NCI-H748 (cell line): ENCODE data around the gene SRI.

ENCODE experiments used
- DNase-seq: peaks from one replicate; lab custom pipeline; 2025; ENCODE audit not compliant: unreplicated experiment; lab: John Stamatoyannopoulos, UW

The SRI gene

DNA sequence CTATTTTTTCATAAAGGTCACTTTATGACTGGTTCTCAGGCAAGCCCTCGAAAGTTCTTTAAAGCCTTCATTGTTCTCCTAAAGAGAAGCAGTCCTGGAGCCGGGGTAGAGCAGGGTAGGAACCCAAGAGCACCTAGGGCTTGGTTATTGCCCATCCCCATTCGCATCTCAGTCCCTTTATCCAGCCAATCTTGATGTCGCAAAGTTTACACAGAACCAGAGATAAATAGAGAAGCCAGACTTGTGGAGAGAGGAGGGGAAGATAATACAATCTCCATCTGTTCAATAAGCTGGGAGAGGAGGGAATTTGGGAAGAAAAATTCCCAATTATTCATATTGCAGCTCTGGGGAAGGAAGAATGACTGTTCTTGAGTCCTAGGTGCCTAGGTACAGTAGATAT lies 6.4 kb upstream of the SRI start:
- no peak for DNase-seq

DNA sequence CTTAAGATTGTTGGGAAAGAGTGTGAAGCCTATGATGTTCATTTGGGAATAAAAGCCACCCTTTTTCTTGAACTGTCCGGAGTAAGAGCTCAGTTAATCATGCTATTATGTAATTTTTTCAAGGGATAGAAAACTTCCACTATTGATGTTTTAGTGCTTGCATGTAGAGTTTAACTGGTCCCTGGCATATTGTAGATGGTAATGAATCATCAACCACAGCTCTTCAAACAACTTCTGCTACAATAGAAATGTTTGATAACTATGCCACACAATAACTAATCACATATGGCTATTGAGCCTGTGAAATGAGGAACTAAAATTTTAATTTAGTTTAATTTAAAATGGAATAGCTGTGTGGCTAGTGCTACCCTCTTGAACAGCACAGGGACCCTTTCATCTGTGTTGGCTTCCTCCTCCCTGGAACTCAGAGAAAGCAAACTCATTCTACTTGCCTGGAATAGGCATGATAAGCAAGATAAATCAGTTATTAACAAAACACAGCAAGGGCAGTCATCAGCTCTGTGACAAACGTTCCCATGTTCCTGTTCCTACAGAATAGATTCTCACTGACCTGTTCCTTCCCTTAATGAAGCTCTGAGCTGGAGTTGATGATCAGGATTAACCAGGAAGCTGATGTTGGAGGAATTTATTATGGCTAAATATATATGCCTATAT lies 4.9 kb upstream of the SRI start:
- DNase-seq: no peak

DNA sequence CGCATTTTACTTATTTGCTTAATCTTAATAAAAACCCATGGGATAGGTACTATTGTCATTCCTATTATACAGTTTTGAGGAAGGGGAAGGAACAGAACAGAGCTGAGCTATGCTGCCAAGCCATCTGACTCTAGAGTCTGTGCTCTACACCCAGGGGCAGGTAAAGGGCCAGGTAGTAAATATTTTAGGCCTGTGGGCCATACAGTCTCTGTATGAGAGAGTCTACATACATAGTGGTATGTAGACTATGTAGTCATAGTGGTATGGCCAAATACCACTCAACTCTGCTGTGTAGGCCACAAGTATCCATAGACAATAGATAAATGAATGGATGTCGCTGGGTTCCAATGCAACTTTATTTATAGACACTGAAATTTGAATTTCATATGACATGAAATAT lies 3.4 kb upstream of the SRI start:
- no peak for DNase-seq

DNA sequence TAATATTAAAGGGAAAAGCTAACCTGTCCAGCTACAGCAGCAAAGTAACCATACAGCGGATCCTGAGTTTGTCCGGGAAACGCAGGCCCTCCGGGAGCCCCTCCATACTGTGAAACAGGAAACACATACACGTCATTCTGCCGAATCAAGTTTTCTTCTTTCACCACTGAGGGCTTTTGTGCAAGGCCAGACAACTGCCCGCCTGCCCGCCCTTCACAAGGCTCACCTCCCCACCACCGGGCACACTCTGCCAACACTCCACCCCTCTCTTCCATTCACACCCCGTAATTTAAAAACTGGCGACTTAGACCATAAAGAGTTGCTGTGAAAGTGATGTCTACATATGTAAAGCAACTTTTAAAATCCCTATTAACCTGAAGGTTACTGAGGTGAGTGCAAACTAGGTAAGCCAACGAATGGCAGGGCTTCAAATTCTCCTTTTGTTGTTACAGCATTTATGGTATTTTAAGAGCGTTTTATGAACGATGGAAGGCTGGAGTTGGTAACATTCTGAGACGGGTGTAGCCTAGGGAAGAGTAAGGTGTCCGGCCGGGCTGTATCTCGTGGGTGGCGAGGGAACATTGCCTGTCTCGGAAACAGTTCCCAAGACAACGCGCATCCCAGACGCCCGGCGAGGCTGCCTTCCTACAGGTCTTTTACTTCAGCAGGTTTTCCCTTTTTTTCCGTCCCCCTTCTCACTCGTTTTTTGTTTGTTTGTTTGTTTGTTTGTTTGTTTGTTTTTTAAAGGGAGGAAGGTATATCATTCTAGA lies 817 bp downstream of the SRI start:
- DNase-seq: peak; percentile 81

DNA sequence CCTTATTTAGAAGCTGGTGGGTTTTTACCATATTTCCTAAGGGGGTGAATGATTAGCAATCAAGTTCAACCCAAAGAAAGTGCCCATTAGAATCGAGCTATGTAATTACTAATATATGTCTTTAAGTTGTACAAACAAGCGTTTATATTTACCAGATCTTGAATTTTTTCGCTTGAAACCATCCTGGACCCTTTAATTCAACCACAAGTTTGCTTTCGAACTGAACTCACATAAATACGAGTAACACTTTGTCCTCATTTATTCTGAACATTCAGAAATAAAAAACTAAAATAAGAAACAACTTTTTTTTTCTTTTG lies 1.5 kb downstream of the SRI start:
- DNase-seq: no peak

DNA sequence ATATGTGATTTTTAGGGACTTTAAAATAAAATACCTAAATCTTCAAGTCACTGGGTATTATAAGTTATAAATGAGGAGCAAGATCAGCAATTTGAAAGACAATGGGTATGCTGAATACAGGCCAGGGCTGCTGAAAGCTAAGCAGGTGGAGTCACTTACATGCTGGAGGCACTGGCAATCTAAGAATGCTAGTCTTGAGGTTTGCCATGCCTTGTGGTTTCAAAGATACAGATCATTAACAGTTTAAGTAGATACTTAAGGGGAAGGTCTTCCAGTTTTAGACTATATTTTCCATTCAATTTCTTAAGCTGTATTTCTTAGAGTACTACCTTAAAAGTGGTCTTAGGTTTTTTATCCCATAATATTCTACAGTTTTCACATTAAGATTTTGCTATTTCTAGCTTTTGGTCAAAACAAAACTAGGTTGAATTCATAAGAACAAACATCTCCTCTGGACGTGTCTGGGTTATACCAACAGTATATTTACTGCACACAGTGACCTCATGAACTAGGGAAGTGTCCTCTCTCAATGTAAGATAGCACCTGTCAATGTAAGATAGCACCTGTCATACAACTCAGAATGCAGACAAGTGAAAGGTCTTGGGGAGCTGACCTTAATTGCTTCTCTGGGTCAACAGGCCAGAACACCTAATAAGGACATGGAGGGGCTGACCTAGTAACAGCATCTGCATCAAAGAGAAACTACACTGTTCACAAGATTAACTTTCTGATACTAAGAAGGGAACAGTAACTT lies 2.0 kb downstream of the SRI start:
- DNase-seq: no peak

DNA sequence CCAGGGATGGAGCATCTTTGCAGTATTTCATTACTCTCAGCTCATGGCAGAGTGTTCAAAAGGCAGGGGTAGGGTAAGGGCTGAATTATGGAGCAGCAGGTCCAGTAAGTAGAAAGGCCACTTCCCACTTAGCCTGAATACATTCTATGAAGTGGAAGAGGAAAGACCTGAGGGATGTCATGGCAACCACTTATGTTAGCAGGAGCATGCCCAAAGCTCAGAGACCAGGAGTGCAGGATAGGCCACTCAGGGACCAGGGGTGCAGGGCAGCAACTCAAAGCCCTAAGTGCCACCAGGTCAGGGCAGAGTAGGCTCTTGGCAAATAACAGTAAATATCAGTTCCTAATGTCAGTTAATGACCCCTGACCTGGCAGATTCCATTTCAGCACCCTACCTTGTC lies 3.6 kb downstream of the SRI start:
- DNase-seq: no peak

DNA sequence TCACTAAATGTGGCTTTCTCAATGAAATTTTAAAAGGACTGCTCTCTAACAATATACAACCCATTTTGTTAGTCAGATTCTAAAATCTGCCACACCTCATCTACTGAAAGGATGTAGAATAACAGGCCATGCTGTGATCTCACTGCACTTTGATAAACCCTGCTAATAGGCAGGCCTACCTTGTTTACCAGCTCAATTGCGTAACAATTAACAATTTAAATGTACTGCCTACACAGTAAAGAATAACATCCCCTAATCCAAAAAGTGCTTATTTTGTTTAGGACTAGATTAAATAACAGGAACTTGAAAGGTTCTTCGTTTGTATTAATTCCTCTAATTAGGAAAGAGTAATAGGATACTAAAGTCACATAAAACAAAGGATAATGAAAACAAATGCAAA lies 4.5 kb downstream of the SRI start:
- no peak for DNase-seq

DNA sequence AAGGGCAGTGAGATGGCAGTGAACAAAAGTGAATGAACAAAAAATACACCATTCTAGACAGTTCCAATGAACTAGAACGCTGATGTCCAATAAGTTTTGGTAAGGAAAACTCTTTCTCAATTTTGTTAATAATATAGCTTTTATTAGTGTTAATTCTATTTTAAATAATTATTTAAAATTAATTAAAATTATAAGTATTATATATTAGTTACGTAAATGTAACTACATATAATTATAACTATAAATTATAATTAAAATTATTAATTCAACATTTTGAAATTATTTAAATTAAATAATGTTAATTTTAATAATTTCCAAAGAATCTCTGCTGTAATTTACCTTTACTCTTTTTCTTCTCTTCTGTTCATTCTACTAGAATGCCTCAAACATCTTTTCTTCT lies 5.4 kb downstream of the SRI start:
- no peak for DNase-seq

DNA sequence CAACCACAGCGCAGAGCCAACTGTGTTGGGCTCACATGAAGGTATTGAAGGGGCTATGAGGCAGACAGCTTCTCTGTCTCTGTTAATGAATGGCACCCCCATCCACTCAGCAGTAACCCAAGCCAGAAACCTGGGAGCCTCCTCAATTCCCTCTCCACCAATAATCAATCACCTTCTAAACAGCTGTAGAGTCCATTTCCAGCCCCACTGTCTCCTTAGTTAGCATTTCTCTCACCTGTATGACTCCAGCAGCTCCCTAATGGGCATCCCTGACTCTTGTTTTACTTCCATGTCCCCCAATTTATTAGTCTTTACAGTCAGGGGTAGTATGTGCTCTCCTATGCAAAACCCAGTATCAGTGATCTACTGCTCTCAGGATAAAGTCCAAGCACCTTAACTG lies 6.9 kb downstream of the SRI start:
- DNase-seq: no peak

DNA sequence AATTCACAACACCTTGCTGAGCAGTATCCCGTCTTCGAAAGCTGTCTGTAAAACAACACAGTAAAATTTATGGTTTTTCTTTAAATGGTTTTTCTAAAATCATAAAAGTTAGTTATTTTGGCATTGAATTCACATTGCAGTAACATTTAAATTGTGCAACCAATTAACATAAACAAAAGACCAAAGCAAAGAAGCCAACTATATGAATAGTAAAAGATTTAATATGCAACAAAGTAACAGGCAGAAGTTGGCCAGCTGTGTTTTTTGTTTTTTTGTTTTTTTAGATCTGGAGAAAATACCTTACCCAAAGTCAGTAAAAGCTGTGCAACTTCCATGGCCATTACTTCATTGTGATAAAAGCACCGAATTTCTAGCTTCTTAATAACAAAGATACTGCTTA lies 11.3 kb downstream of the SRI start:
- DNase-seq: no peak

DNA sequence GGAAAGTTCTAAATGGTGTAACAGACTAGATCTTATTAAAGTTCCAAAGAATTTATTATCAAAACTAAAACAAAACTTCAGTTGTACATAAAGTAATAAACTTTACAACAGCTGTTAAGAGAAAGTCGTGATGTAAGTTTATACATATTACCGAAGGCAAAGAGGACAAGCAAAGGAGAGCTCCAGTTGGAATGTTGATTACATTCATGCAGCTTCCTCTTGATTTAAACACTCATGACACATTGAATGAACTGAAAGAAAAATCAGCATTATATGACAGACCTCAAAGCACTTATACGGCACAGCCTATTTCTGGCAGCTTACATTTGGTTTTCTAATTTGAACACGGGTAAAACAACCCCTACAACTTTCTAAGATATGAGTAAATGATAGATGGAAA lies 13.6 kb downstream of the SRI start:
- no peak for DNase-seq

DNA sequence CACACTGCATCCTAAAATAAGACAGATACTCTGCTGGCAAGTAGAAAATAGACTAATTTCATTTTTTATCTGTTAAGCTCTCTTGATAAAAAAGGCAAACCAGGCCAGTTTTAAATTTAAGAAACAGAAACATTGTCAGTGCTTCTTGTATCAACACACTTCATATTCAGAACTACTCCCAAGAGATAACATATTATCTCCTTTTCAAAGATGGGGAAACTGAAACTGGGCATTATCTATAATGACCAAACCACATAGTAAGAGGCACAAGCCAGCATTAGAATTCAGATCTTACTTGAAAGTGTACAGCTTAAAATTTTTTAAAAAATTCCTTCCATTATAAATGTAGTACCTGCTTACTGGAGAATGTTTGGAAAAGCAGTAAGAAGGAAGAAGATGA lies 14.7 kb downstream of the SRI start:
- DNase-seq: no peak

DNA sequence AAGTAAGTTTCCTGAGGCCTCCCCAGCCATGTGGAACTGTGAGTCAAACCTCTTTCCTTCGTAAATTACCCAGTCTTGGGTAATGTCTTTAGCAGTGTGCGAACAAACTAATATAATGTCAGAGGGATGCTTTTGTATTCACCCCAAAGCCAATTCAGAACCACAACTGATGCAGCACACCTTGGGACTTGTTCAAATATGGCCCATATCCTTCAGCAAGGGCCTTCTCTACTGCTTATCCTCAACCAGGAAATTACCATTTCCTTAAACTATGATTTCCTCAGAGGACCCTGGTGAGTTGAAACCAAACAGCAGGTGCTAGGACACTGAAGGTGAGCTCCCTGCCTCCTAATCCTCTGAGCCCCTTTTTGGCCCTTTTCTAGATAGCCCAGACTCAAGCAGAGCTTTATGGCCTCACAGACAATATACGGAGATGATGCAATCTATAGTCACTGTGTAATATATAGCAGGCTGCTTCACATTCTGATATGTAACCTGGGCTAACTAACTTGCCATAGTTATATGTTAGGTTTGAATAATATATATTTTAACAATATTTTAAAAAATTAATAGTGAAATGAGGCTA lies 15.2 kb downstream of the SRI start:
- no peak for DNase-seq

DNA sequence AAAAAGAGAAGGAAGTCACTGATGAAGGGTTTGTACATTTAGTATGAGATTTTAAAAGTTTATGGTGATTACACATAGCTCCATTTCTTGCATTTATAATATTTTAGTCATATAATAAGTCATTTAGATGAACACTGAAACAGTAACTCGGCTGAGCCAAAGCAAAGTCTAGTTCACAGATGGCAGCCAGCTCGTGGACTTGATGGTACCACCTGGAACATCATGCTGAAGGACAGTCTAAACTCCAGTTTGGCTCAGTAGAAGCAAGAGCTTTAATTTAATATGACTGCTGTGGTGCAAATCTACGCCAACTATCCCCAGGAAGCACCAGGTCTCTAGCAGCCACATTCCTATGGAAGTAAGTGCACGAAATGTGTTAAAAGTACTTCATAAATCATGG lies 16.4 kb downstream of the SRI start:
- no peak for DNase-seq

DNA sequence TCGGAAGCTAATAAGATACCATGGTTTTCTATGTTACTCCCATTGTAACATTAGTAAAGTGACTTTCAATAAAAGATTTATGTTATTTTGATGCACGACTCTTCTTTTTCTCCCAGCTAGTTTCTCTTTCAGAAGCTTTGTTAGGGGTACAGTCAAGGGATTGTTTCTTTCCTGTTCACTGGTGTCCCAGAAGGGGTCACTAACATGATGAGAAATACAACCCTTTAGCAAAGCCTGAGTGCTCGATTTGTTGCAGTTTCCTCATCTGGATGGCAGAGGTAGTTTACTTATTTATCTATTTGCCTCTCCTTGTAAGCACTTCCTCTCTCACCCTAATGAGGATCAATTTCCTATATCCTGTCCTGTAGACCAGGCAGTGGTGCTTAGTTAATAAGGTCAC lies 17.0 kb downstream of the SRI start:
- DNase-seq: no peak

DNA sequence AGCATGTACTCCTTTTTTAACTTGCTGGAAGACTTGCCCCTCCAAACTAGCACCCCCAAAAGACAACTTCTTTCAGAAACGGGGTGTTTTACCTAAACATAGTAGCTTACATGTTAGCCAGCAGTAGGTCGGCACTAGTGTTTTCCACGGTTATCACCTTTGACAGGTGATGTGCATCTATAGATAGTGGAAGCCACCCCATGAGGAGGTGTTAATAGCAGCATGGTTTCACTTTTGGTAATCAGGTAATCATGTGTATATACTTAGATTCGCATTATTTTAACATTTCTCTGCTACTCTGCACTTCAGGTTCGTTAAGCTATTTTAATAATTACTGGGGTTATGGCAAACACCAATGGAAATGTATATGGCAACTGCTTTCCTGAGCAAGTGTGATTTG lies 17.6 kb downstream of the SRI start:
- DNase-seq: no peak

DNA sequence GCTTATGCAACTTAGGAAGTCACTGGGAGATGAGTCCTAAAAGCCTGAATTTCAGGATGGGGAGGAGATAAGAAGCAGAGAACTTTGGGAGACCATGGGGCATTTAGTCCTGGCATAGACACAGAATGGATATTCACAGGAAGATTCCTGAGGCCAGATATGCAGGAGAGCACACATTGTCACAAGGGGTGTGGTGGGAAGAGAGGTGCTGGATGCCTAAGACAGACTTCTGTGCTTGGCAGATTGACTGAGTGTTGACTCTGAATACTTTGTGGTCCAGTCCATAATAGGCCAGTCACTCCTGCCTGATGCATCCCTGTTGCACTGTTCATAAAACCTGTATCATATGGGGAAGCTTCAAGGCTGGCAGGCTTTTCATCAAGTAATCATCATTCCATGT lies 18.5 kb downstream of the SRI start:
- DNase-seq: peak; percentile 29

DNA sequence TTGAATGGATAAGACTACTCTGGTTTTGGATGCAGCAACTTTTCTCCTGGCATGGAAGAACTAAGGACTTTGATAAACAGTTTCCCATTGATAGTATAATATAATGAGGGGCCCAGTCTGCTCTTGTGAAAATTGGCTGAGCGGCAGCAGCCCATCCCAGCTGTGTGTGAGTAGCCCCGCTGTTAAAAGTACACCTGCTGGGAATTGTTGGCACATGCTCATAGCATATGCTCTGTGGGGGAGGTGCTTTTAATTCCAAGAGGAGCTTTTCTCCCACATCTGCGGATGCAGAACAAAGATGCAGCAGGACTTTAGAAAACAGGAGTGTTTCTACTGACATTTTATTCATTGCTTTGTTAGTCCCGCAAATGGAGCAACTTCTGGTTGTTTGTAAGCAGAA lies 19.0 kb downstream of the SRI start:
- peak; percentile 91 for DNase-seq

DNA sequence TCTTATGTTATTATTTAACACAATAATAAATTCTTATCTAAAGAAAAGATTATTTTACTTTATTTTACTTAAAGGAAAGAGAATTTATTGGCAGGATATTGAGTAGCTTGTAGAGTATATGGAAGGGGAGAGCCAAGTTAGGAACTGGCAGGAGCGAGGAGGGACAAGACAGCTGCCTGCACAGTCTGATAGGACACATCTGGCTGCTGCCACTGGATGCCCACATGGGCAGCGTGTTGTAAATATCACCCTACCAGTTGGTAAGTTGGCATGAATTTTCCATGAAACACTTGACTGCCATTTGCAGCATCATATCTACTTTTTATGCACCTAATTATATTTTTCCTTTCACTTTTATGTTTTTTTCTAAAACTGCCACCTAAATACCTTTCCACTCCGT lies 19.6 kb downstream of the SRI start:
- no peak for DNase-seq

DNA sequence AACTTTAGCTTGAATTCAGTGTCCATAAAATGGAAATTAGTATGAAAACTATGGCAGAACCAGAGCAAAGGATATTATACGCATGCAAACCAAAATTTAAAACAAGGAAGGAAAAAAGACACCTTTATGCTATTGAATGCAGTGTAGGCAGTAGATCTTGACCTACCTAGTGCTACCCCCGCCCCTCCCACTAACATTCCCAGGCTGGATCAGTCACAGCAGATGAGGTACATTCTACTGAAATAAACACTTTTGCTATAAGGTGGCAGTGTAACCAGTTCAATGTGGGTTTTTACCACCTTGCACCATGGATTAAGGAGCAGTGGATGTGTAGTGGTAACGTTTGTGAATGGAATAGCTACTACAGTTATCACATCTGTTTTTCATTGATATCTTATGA lies 27.9 kb downstream of the SRI start:
- DNase-seq: no peak

DNA sequence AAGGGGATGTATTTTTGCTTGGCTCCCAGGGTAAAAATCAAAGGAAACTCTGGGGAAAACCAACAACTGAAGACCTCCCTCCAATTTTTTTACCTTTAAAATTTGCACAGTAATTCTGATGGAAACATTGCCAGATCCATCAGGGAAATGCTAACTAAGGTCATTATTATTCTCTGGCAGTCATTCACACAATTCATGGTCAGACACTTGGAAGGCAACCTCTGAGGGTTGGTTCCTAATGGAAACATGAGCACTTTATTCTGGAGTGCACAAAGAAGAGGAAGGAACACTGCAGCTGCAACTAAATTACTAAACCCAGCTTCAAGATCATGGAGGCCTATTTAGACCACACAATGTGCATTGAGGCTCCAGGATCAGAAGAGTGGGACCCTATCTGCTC lies 34.2 kb downstream of the SRI start:
- no peak for DNase-seq
